CD14-positive monocyte (primary cell): Measurements from ENCODE around the gene CKS1B. TPM values are rescaled to one million over a fixed set of nuclear protein-coding genes. Genes with fewer than 3 reads are reported as not detected.
A peak's percentile ranks its signal among the peaks of the same experiment; 100 is the strongest.

Experiments
- DNase-seq, 3 donors: peaks; one replicate each; pipeline ENCODE4 v3.0.0-alpha.2; 2011 to 2022
- H2AFZ ChIP-seq: 2 replicates; pipeline ENCODE4 v1.6.0; 2012; ENCODE audit warnings: mild to moderate bottlenecking, low read depth, low read length, inconsistent platforms; ENCODE audit not compliant: insufficient read depth, poor library complexity, severe bottlenecking
- H3K27ac ChIP-seq, 2 donors: 1 replicate in 1 of 2; 2 replicates in 1 of 2; pipeline ENCODE4 v1.5.1; 2012 to 2013; ENCODE audit warnings: low read length in 2 of 2, control low read depth in 1 of 2, inconsistent platforms in 1 of 2, low read depth in 1 of 2, mild to moderate bottlenecking in 1 of 2
- H3K27me3 ChIP-seq, 2 donors: one replicate each; pipeline versions ENCODE4 v1.6.0 to v1.6.1; 2011 to 2013; ENCODE audit warnings: low read length in 2 of 2; ENCODE audit not compliant: control insufficient read depth in 2 of 2, insufficient read depth in 2 of 2
- H3K36me3 ChIP-seq, 2 donors: replicated peaks in 1 of 2; 1 replicate in 1 of 2; 2 replicates in 1 of 2; pipeline versions ENCODE4 v1.5.1 to v1.6.1; 2012 to 2013; ENCODE audit warnings: low read length in 2 of 2, control low read depth in 1 of 2, inconsistent platforms in 1 of 2, mild to moderate bottlenecking in 1 of 2; ENCODE audit not compliant: insufficient read depth in 2 of 2, control insufficient read depth in 1 of 2
- H3K4me1 ChIP-seq, 2 donors: 1 replicate in 1 of 2; 2 replicates in 1 of 2; pipeline versions ENCODE4 v1.5.1 to v1.6.1; 2012 to 2013; ENCODE audit warnings: low read length in 2 of 2, control low read depth in 1 of 2, inconsistent platforms in 1 of 2, mild to moderate bottlenecking in 1 of 2, moderate library complexity in 1 of 2; ENCODE audit not compliant: insufficient read depth in 2 of 2, control insufficient read depth in 1 of 2
- H3K4me2 ChIP-seq: replicated peaks from 2 replicates; pipeline ENCODE3; 2012; ENCODE audit warnings: low read length, moderate library complexity, mild to moderate bottlenecking; ENCODE audit not compliant: poor library complexity, severe bottlenecking; ENCODE audit errors: extremely low read depth
- H3K4me3 ChIP-seq, 3 experiments: fragments of 200-600 bp in 1 of 3; sonication (generic) in 1 of 3; replicated peaks in 1 of 3; 1 replicate in 2 of 3; 2 replicates in 1 of 3; pipeline ENCODE4 v1.5.1; 2011 to 2013; ENCODE audit warnings: low read length in 3 of 3, mild to moderate bottlenecking in 3 of 3, control low read depth in 2 of 3, low read depth in 2 of 3, inconsistent platforms in 1 of 3, moderate library complexity in 1 of 3
- H3K79me2 ChIP-seq: 2 replicates; pipeline ENCODE4 v1.6.0; 2012; ENCODE audit warnings: mild to moderate bottlenecking, control low read depth, inconsistent platforms, low read length, moderate library complexity; ENCODE audit not compliant: insufficient read depth
- H3K9ac ChIP-seq: 2 replicates; pipeline ENCODE4 v1.6.0; 2017; ENCODE audit warnings: low read length, mild to moderate bottlenecking; ENCODE audit not compliant: insufficient read depth, poor library complexity, severe bottlenecking
- H3K9me3 ChIP-seq, 2 donors: replicated peaks in 1 of 2; 1 replicate in 1 of 2; 2 replicates in 1 of 2; pipeline versions ENCODE4 v1.5.1 to v1.6.1; 2012 to 2013; ENCODE audit warnings: low read length in 2 of 2, control low read depth in 1 of 2; ENCODE audit not compliant: control insufficient read depth in 1 of 2, insufficient read depth in 1 of 2
- H4K20me1 ChIP-seq: 2 replicates; pipeline ENCODE4 v1.6.0; 2012; ENCODE audit warnings: mild to moderate bottlenecking, low read length, control low read depth, moderate library complexity; ENCODE audit not compliant: insufficient read depth
- H3K27ac Mint-ChIP-seq, 7 donors: one replicate each; pipeline ENCODE4 v1.8.0; 2020; ENCODE audit warnings: mild to moderate bottlenecking in 7 of 7, mixed read lengths in 7 of 7, moderate library complexity in 6 of 7, inconsistent platforms in 2 of 7
- H3K27me3 Mint-ChIP-seq, 3 donors: one replicate each; pipeline ENCODE4 v1.8.0; 2021 to 2022; ENCODE audit warnings: low read depth in 3 of 3, mild to moderate bottlenecking in 3 of 3, mixed read lengths in 3 of 3, moderate library complexity in 3 of 3, inconsistent platforms in 1 of 3
- H3K36me3 Mint-ChIP-seq, 2 donors: one replicate each; pipeline ENCODE4 v1.8.0; 2020; ENCODE audit warnings: mixed read lengths in 2 of 2, inconsistent platforms in 1 of 2, mild to moderate bottlenecking in 1 of 2
- H3K4me1 Mint-ChIP-seq: one replicate; pipeline ENCODE4 v1.8.0; 2020; ENCODE audit warnings: mild to moderate bottlenecking, mixed read lengths
- H3K4me3 Mint-ChIP-seq, 2 donors: one replicate each; pipeline ENCODE4 v1.8.0; 2020; ENCODE audit warnings: mild to moderate bottlenecking in 2 of 2, mixed read lengths in 2 of 2, moderate library complexity in 1 of 2
- H3K9me3 Mint-ChIP-seq, 7 donors: one replicate each; pipeline ENCODE4 v1.8.0; 2020 to 2022; ENCODE audit warnings: mixed read lengths in 7 of 7, mild to moderate bottlenecking in 6 of 7, moderate library complexity in 6 of 7, inconsistent platforms in 2 of 7
- WGBS: methylation state at CpG from one replicate; pipeline ENCODE4 v1.1.5; 2013; ENCODE audit warnings: missing lambda C conversion rate; ENCODE audit not compliant: insufficient coverage; 5-methylcytosine and 5-hydroxymethylcytosine counted together
- intact Hi-C, 2 donors: fragments of 100-400 bp; cut with micrococcal nuclease; formaldehyde crosslinking; loops; one replicate each; pipeline versions ENCODE4 v1.15.0 to v1.15.1; 2023
- polyA plus RNA-seq, 3 donors: library from polyadenylated mRNA; depleted of rRNA in 1 of 3; unstranded in 2 of 3; stranded (reverse) in 1 of 3; fragments of 300-500 nt in 2 of 3; fragments of >200 nt in 1 of 3; fragmentation: Illumina TruSeq in 2 of 3; gene quantifications; 1 replicate in 2 of 3; 2 replicates in 1 of 3; pipeline ENCODE4 v1.2.3, GENCODE V29; 2012 to 2021
- TF ChIP-seq, protein P1 (sequence below): fragments of 200-600 bp; IDR thresholded peaks from one replicate; pipeline ENCODE4 v1.8.0; 2022; ENCODE audit warnings: antibody characterized with exemption, mild to moderate bottlenecking

Gene CKS1B
- polyA plus RNA-seq, 3 donors, result 9.4 to 22.6 (median 18.0) TPM

- Histone ChIP-seq H3K36me3 (peaks cover 26 to 37% of the 10 kb centered on the region in 2 donors), H3K4me2 (peak overlapping the region; percentile 71), H3K27me3 (no peaks in the 10 kb centered on the region), H3K4me3 (peak overlapping the region in 1 of 3 experiments; percentile 60), H3K9me3 (no peaks in the 10 kb centered on the region), H4K20me1 (peaks cover 68% of the 10 kb centered on the region), H3K79me2 (peaks cover 76% of the 10 kb centered on the region), H3K27ac (peak overlapping the region; percentile 67 to 82), H3K9ac (peak overlapping the region; percentile 45), H3K4me1 (peaks cover 45 to 49% of the 10 kb centered on the region in 2 donors), H2AFZ (no peak overlapping the region)
- Mint-ChIP-seq H3K9me3 (no peaks in the 10 kb centered on the region), H3K4me3 (peak overlapping the region; percentile 76 to 87), H3K27ac (peak overlapping the region in 6 of 7 donors; percentile 89 to 96 (median 94)), H3K27me3 (peaks cover 0 to 4% (median 0%) of the 10 kb centered on the region in 3 donors), H3K4me1 (peaks cover 34% of the 10 kb centered on the region), H3K36me3 (peaks cover 41 to 49% of the 10 kb centered on the region in 2 donors)
- intact Hi-C loops, result loop anchor here (2.0 to 5.0 kb wide), 4 partner anchors 35 to 91 kb away; partner anchors contain the start of gene EFNA4 (in 1 of the 2)
- TF ChIP-seq, protein P1, sequence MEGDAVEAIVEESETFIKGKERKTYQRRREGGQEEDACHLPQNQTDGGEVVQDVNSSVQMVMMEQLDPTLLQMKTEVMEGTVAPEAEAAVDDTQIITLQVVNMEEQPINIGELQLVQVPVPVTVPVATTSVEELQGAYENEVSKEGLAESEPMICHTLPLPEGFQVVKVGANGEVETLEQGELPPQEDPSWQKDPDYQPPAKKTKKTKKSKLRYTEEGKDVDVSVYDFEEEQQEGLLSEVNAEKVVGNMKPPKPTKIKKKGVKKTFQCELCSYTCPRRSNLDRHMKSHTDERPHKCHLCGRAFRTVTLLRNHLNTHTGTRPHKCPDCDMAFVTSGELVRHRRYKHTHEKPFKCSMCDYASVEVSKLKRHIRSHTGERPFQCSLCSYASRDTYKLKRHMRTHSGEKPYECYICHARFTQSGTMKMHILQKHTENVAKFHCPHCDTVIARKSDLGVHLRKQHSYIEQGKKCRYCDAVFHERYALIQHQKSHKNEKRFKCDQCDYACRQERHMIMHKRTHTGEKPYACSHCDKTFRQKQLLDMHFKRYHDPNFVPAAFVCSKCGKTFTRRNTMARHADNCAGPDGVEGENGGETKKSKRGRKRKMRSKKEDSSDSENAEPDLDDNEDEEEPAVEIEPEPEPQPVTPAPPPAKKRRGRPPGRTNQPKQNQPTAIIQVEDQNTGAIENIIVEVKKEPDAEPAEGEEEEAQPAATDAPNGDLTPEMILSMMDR, result no peak
- WGBS, result 60% methylated on average over 6 of the region's 10 CpGs
- peak; percentile 57 to 80 (median 73) for DNase-seq
These were observed 3.0 kb upstream of the CKS1B start for GRCh38 chr1:154971341-154971998.

DNA sequence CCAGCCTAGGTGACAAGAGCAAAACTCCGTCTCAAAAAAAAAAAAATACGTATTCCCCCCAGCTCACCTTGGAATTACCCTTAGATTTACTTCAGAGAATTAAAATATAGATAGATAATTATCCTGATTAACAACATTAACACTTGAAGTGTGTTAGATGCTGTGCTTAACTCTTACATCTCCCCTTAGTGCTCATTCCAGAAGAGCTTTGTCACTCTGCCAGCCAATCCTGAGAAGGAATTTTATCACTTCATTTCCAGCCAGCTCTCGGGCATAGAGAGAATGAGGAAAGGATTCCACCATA lies 2.3 kb upstream of the CKS1B start:
- H3K27me3 ChIP-seq, result no peaks in the 10 kb centered on the region
- H4K20me1 ChIP-seq, result peaks cover 62% of the 10 kb centered on the region
- Mint-ChIP-seq H3K4me1 (peaks cover 34% of the 10 kb centered on the region), H3K27me3 (peaks cover 0 to 4% (median 0%) of the 10 kb centered on the region in 3 donors), H3K9me3 (no peaks in the 10 kb centered on the region), H3K36me3 (peaks cover 34 to 42% of the 10 kb centered on the region in 2 donors), H3K4me3 (no peak overlapping the region), H3K27ac (peak overlapping the region in 2 of 7 donors; percentile 63 to 89)
- peak overlapping the region in 1 of 3 experiments; percentile 92 for H3K4me3 ChIP-seq
- no peaks in the 10 kb centered on the region for H3K9me3 ChIP-seq
- peaks cover 19 to 30% of the 10 kb centered on the region in 2 donors for H3K36me3 ChIP-seq
- TF ChIP-seq, protein P1, result no peak
- H2AFZ ChIP-seq, result no peak overlapping the region
- no peak for DNase-seq
- no CpG with 5 or more reads among the region's 3 CpGs for WGBS
- H3K4me2 ChIP-seq, result no peak overlapping the region
- H3K9ac ChIP-seq, result no peak overlapping the region
- intact Hi-C loops, result loop anchor here (5.0 kb wide), 3 partner anchors 35 to 90 kb away; partner anchors contain the start of gene EFNA4 (in 1 of the 2)
- peaks cover 79% of the 10 kb centered on the region for H3K79me2 ChIP-seq
- peaks cover 47 to 52% of the 10 kb centered on the region in 2 donors for H3K4me1 ChIP-seq
- peak overlapping the region in 1 of 2 donors; percentile 94 for H3K27ac ChIP-seq
